CD14-positive monocyte (primary cell): ENCODE results near the gene CYP26A1. TPM values are rescaled to one million over a fixed set of nuclear protein-coding genes. Genes with fewer than 3 reads are reported as not detected.

Experiments used
- DNase-seq, 3 donors: peaks; one replicate each; pipeline ENCODE4 v3.0.0-alpha.2; 2011 to 2022
- H2AFZ ChIP-seq: 2 replicates; pipeline ENCODE4 v1.6.0; 2012; ENCODE audit warnings: mild to moderate bottlenecking, low read depth, low read length, inconsistent platforms; ENCODE audit not compliant: insufficient read depth, poor library complexity, severe bottlenecking
- H3K27ac ChIP-seq, 2 donors: 1 replicate in 1 of 2; 2 replicates in 1 of 2; pipeline ENCODE4 v1.5.1; 2012 to 2013; ENCODE audit warnings: low read length in 2 of 2, control low read depth in 1 of 2, inconsistent platforms in 1 of 2, low read depth in 1 of 2, mild to moderate bottlenecking in 1 of 2
- H3K27me3 ChIP-seq, 2 donors: one replicate each; pipeline versions ENCODE4 v1.6.0 to v1.6.1; 2011 to 2013; ENCODE audit warnings: low read length in 2 of 2; ENCODE audit not compliant: control insufficient read depth in 2 of 2, insufficient read depth in 2 of 2
- H3K36me3 ChIP-seq, 2 donors: replicated peaks in 1 of 2; 1 replicate in 1 of 2; 2 replicates in 1 of 2; pipeline versions ENCODE4 v1.5.1 to v1.6.1; 2012 to 2013; ENCODE audit warnings: low read length in 2 of 2, control low read depth in 1 of 2, inconsistent platforms in 1 of 2, mild to moderate bottlenecking in 1 of 2; ENCODE audit not compliant: insufficient read depth in 2 of 2, control insufficient read depth in 1 of 2
- H3K4me1 ChIP-seq, 2 donors: 1 replicate in 1 of 2; 2 replicates in 1 of 2; pipeline versions ENCODE4 v1.5.1 to v1.6.1; 2012 to 2013; ENCODE audit warnings: low read length in 2 of 2, control low read depth in 1 of 2, inconsistent platforms in 1 of 2, mild to moderate bottlenecking in 1 of 2, moderate library complexity in 1 of 2; ENCODE audit not compliant: insufficient read depth in 2 of 2, control insufficient read depth in 1 of 2
- H3K4me2 ChIP-seq: replicated peaks from 2 replicates; pipeline ENCODE3; 2012; ENCODE audit warnings: low read length, moderate library complexity, mild to moderate bottlenecking; ENCODE audit not compliant: poor library complexity, severe bottlenecking; ENCODE audit errors: extremely low read depth
- H3K4me3 ChIP-seq, 3 experiments: fragments of 200-600 bp in 1 of 3; sonication (generic) in 1 of 3; replicated peaks in 1 of 3; 1 replicate in 2 of 3; 2 replicates in 1 of 3; pipeline ENCODE4 v1.5.1; 2011 to 2013; ENCODE audit warnings: low read length in 3 of 3, mild to moderate bottlenecking in 3 of 3, control low read depth in 2 of 3, low read depth in 2 of 3, inconsistent platforms in 1 of 3, moderate library complexity in 1 of 3
- H3K79me2 ChIP-seq: 2 replicates; pipeline ENCODE4 v1.6.0; 2012; ENCODE audit warnings: mild to moderate bottlenecking, control low read depth, inconsistent platforms, low read length, moderate library complexity; ENCODE audit not compliant: insufficient read depth
- H3K9ac ChIP-seq: 2 replicates; pipeline ENCODE4 v1.6.0; 2017; ENCODE audit warnings: low read length, mild to moderate bottlenecking; ENCODE audit not compliant: insufficient read depth, poor library complexity, severe bottlenecking
- H3K9me3 ChIP-seq, 2 donors: replicated peaks in 1 of 2; 1 replicate in 1 of 2; 2 replicates in 1 of 2; pipeline versions ENCODE4 v1.5.1 to v1.6.1; 2012 to 2013; ENCODE audit warnings: low read length in 2 of 2, control low read depth in 1 of 2; ENCODE audit not compliant: control insufficient read depth in 1 of 2, insufficient read depth in 1 of 2
- H4K20me1 ChIP-seq: 2 replicates; pipeline ENCODE4 v1.6.0; 2012; ENCODE audit warnings: mild to moderate bottlenecking, low read length, control low read depth, moderate library complexity; ENCODE audit not compliant: insufficient read depth
- H3K27ac Mint-ChIP-seq, 7 donors: one replicate each; pipeline ENCODE4 v1.8.0; 2020; ENCODE audit warnings: mild to moderate bottlenecking in 7 of 7, mixed read lengths in 7 of 7, moderate library complexity in 6 of 7, inconsistent platforms in 2 of 7
- H3K27me3 Mint-ChIP-seq, 3 donors: one replicate each; pipeline ENCODE4 v1.8.0; 2021 to 2022; ENCODE audit warnings: low read depth in 3 of 3, mild to moderate bottlenecking in 3 of 3, mixed read lengths in 3 of 3, moderate library complexity in 3 of 3, inconsistent platforms in 1 of 3
- H3K36me3 Mint-ChIP-seq, 2 donors: one replicate each; pipeline ENCODE4 v1.8.0; 2020; ENCODE audit warnings: mixed read lengths in 2 of 2, inconsistent platforms in 1 of 2, mild to moderate bottlenecking in 1 of 2
- H3K4me1 Mint-ChIP-seq: one replicate; pipeline ENCODE4 v1.8.0; 2020; ENCODE audit warnings: mild to moderate bottlenecking, mixed read lengths
- H3K4me3 Mint-ChIP-seq, 2 donors: one replicate each; pipeline ENCODE4 v1.8.0; 2020; ENCODE audit warnings: mild to moderate bottlenecking in 2 of 2, mixed read lengths in 2 of 2, moderate library complexity in 1 of 2
- H3K9me3 Mint-ChIP-seq, 7 donors: one replicate each; pipeline ENCODE4 v1.8.0; 2020 to 2022; ENCODE audit warnings: mixed read lengths in 7 of 7, mild to moderate bottlenecking in 6 of 7, moderate library complexity in 6 of 7, inconsistent platforms in 2 of 7
- WGBS: methylation state at CpG from one replicate; pipeline ENCODE4 v1.1.5; 2013; ENCODE audit warnings: missing lambda C conversion rate; ENCODE audit not compliant: insufficient coverage; 5-methylcytosine and 5-hydroxymethylcytosine counted together
- intact Hi-C, 2 donors: fragments of 100-400 bp; cut with micrococcal nuclease; formaldehyde crosslinking; loops; one replicate each; pipeline versions ENCODE4 v1.15.0 to v1.15.1; 2023
- polyA plus RNA-seq, 3 donors: library from polyadenylated mRNA; depleted of rRNA in 1 of 3; unstranded in 2 of 3; stranded (reverse) in 1 of 3; fragments of 300-500 nt in 2 of 3; fragments of >200 nt in 1 of 3; fragmentation: Illumina TruSeq in 2 of 3; gene quantifications; 1 replicate in 2 of 3; 2 replicates in 1 of 3; pipeline ENCODE4 v1.2.3, GENCODE V29; 2012 to 2021
- TF ChIP-seq, protein P1 (sequence below): fragments of 200-600 bp; IDR thresholded peaks from one replicate; pipeline ENCODE4 v1.8.0; 2022; ENCODE audit warnings: antibody characterized with exemption, mild to moderate bottlenecking

CYP26A1 gene
- polyA plus RNA-seq, 3 donors: not detected

DNA sequence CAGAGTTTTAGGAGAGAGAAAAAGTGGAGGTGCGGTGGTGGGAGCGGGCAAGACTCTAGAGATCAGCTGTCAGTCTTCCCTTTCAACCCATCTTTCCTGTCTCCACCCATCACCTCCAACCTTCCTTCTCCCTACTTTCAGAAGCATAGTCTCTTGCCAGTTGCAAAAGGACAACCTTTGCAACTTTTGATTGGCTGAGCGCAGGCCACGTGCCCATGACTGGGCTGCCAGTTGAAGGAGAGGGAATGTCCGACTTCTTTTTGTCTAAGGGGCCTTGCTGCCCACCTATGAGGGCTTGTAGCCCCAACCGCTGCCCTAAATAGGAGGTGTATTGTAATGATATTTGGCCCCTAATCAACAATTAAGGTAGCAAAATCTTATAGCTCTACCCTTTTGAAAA, 12.6 kb downstream of the CYP26A1 start:
- Histone ChIP-seq H3K4me3 (no peak overlapping the region), H3K4me2 (no peak overlapping the region), H2AFZ (no peak overlapping the region), H3K4me1 (no peaks in the 10 kb centered on the region), H4K20me1 (no peaks in the 10 kb centered on the region), H3K27ac (no peak overlapping the region), H3K36me3 (no peaks in the 10 kb centered on the region), H3K9me3 (no peaks in the 10 kb centered on the region), H3K79me2 (no peaks in the 10 kb centered on the region), H3K27me3 (peaks cover 3% of the 10 kb centered on the region in 2 donors), H3K9ac (no peak overlapping the region)
- no CpG with 5 or more reads among the region's 6 CpGs for WGBS
- no peak for DNase-seq
- Mint-ChIP-seq H3K4me1 (peaks cover 8% of the 10 kb centered on the region), H3K9me3 (no peaks in the 10 kb centered on the region), H3K27me3 (peaks cover 0 to 16% (median 13%) of the 10 kb centered on the region in 3 donors), H3K36me3 (no peaks in the 10 kb centered on the region), H3K4me3 (no peak overlapping the region), H3K27ac (no peak overlapping the region)
- TF ChIP-seq, protein P1, sequence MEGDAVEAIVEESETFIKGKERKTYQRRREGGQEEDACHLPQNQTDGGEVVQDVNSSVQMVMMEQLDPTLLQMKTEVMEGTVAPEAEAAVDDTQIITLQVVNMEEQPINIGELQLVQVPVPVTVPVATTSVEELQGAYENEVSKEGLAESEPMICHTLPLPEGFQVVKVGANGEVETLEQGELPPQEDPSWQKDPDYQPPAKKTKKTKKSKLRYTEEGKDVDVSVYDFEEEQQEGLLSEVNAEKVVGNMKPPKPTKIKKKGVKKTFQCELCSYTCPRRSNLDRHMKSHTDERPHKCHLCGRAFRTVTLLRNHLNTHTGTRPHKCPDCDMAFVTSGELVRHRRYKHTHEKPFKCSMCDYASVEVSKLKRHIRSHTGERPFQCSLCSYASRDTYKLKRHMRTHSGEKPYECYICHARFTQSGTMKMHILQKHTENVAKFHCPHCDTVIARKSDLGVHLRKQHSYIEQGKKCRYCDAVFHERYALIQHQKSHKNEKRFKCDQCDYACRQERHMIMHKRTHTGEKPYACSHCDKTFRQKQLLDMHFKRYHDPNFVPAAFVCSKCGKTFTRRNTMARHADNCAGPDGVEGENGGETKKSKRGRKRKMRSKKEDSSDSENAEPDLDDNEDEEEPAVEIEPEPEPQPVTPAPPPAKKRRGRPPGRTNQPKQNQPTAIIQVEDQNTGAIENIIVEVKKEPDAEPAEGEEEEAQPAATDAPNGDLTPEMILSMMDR: no peak
- intact Hi-C loops: no loop called here

DNA sequence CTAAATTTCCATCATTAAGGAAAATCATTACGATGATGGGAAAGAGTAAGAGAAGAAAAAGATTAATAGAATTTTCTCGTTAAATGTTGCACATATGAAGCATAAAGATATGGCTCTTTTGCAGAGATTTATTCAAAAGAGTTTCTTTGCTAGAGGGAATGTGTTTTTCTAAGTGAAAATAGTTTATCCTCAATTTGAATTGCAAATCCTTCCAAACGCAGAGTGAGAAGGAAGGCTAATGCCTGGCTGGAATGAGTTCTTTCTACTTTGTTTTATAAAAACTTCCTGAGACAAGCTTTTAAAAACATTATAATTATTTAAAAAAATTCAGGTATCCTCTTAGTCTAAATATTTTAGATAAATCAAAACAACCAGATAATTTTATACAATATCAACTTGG, 14.2 kb downstream of the CYP26A1 start:
- Mint-ChIP-seq H3K27ac (no peak overlapping the region), H3K4me1 (peaks cover 9% of the 10 kb centered on the region), H3K9me3 (no peaks in the 10 kb centered on the region), H3K36me3 (no peaks in the 10 kb centered on the region), H3K4me3 (no peak overlapping the region), H3K27me3 (peaks cover under 1 to 9% (median 7%) of the 10 kb centered on the region in 3 donors)
- Histone ChIP-seq H2AFZ (no peak overlapping the region), H3K36me3 (no peaks in the 10 kb centered on the region), H3K27ac (no peak overlapping the region), H3K4me2 (no peak overlapping the region), H3K4me3 (no peak overlapping the region), H3K9ac (no peak overlapping the region), H4K20me1 (no peaks in the 10 kb centered on the region), H3K27me3 (peaks cover 0 to 3% of the 10 kb centered on the region in 2 donors), H3K4me1 (no peaks in the 10 kb centered on the region), H3K79me2 (no peaks in the 10 kb centered on the region), H3K9me3 (no peaks in the 10 kb centered on the region)
- intact Hi-C loops: no loop called here
- TF ChIP-seq, protein P1: no peak
- 100% methylated on average over 1 of the region's 3 CpGs for WGBS
- DNase-seq: no peak
